Cardiac septum (tissue), 1 donor: ENCODE data around the gene TRIM43B. TPM values are rescaled to one million over a fixed set of nuclear protein-coding genes. Genes with fewer than 3 reads are reported as not detected.
"Not testable (repeated sequence)": the region's sequence is repeated elsewhere in the genome, so short reads cannot be mapped to it uniquely, and the experiment has no call there.

Experiments
- DNase-seq: peaks from one replicate; pipeline ENCODE4 v3.0.0-alpha.2; 2020; ENCODE audit warnings: low spot score
- intact Hi-C: fragments of 100-400 bp; cut with DNase I; formaldehyde crosslinking; loops from one replicate; pipeline ENCODE4 v1.14.0; 2022
- total RNA-seq: library from RNA; stranded (reverse); fragmentation: NEBNext Ultra II Directional; extraction: Animal tissue kit (Norgen Biotek cat#: 25700); gene quantifications from one replicate; pipeline ENCODE4 v1.2.1, GENCODE V29; 2021
- donor health status: DM: no; HTN: no; CAD: no.

TRIM43B gene
- total RNA-seq, 1 donor from 2014 or later, result not detected

- intact Hi-C loops, DNase-seq: not testable (repeated sequence)
These were observed 49.2 kb downstream of the TRIM43B start for GRCh38 chr2:95435162-95435871.

DNA sequence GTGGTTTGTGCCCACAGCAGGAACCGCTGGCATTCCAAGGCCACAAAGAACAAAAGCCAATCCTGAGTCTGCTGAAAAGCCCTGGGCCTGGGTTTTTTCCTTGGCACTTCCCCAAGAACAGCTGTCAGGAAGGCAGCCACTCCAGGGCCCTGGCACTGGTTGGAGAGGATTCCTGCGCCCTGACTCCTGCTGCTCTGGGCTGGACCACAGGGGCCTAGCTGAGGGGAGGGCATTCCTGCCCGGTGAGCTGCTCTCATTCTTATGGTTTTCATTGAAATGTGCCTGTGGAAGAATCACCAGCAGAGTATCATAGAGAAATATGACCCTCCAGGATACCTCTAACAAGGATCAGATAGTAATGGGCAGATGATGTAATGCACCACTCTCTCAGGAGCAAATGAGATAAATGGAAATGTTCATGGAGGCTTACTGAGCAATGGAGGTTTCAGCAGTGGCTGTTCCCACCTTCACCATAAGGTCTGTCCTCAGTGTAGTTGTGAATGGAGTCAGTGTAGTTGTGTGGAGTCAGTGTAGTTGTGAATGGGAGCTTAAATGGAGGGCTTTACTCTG is 50.0 kb downstream of the TRIM43B start:
- intact Hi-C loops, DNase-seq: not testable (repeated sequence)

DNA sequence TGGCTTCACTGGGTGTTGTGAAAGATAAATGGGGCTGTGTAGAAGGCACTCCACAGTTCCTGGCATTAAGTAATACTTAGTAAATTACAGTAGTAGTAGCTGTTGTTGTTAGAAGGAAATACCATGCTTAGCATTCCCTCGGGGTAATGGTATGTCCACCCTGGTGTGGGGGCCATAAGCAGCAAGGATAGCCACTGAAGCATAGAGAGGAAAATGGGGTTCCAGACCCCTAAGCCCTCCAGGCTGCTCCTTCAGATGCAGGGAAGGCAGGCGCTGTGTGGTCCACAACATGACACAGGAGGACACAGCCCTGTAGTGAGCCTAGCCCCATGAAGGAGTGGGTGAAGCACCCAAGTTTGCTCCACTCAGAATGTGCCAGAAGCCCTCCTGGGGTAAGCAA is 50.6 kb downstream of the TRIM43B start:
- DNase-seq, intact Hi-C loops: not testable (repeated sequence)

GRCh38 chr2:95433373-95433772 is 51.2 kb downstream of the TRIM43B start:
- DNase-seq, intact Hi-C loops: not testable (repeated sequence)

DNA sequence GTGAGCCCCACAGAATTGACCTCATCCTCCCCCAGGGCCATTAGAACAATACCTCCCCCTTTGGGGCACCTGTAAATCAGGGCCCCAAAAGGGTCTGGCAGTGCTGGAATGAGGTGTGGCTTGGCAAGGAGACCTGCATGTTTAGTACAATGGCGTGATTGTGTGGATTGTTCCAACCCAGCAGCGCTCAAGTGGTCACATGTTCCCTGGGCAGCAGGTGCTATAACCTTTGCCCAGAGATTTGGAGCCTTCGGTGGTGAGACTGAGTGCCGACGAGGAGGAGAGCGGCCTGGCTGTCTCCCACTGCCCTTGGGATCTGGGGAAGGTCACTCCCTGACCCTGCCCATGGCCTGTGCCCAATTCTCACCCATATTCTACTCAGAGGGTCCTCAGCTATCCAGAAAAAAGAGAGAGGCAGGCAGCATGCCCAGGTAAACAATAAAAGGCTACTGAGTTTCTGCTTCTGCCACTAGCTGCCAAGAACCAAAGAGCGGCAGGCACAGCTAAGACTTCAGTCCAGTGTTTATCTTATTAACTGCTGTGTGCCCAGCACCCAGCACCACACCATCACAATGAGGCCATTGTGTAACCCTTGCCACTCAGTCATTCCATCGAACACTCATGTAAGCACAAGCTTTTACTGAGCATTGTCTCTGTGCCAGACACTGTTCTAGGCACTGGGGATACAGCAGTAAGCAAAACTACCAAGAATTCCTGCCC is 54.6 kb downstream of the TRIM43B start:
- intact Hi-C loops, DNase-seq: not testable (repeated sequence)

DNA sequence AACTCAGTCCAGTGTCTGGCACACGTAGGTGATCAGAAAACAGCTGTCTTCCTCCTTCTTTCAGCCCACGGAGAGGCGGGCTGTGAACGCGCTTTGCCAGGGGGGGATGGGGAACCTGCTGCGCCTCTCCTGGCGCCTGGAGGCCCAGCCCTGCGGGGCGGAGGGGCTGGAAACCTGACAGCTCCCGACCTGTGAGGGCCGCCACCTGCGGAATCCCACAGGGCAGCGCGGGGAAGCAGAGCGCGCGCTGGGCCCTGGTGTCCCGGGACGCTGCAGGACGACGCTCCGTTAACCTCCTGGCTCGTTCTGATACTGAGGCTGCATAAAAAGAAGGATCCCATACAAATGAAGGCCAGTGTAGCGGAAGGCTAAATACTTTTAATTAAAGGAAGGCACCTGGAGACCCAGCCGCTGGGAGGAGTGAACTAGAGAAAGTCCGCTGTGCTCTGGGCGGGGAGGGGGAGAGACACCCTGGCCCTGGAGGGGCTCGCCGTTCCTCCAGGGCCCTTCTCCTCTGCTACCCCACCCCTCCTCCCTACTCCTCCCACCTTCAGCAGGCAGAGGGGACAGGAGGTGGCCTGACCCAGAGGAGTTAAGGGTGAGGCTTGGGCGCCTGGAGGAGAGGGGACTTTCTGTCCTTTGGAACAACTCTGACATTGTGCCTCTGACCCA is 57.2 kb downstream of the TRIM43B start:
- intact Hi-C loops, result not testable (repeated sequence)

More for the DNA sequence above, 57.2 kb downstream of the TRIM43B start:
- not testable (repeated sequence) for DNase-seq

Other genes with a start within 250 kb of the TRIM43B start
- gene PROM2, start 210.3 kb downstream of the TRIM43B start, total RNA-seq, result 0.83 TPM
- 6.5 TPM for gene KCNIP3, start 187.4 kb downstream of the TRIM43B start, total RNA-seq
- gene FAHD2A, start 82.0 kb downstream of the TRIM43B start, total RNA-seq, result 28.8 TPM
- not detected for gene TRIM43, start 107.2 kb upstream of the TRIM43B start, total RNA-seq